ENCODE results near the gene TRAF3IP3. TPM values are rescaled to one million over a fixed set of nuclear protein-coding genes. Genes with fewer than 3 reads are reported as not detected.
A peak's percentile ranks its signal among the peaks of the same experiment; 100 is the strongest.

TRAF3IP3 gene
- total RNA-seq, 1 donor from 2014 or later: under 0.01 TPM

GRCh38 chr1:209766051-209766450, 10.2 kb downstream of the TRAF3IP3 start:
- DNase-seq (ENCODE audit: low spot score in 2 of 2): no peak

GRCh38 chr1:209767096-209767495, 11.2 kb downstream of the TRAF3IP3 start:
- DNase-seq (ENCODE audit: low spot score in 2 of 2): no peak
- no peak for FAIRE-seq

More at GRCh38 chr1:209766051-209766450, 10.2 kb downstream of the TRAF3IP3 start:
- no peak for FAIRE-seq

DNA sequence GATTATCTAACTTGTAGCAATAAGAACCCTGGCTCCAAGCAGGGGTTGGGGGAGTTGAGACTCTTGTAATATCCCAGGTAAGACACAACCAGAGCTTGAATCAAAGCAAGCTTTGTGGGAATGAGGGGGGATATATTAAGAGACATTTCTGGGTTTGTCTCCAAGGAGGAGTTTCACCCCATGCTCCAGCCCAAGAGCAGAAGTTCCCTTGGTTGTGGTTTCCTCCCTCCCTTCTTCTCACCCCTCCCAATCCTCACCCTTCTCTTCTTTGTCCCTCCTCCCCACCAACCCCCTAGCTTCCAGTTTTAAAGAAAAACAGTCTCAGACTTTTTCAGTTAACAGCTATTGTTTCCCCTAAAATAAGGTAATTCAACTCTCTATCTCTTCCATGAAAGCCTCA, 11.9 kb downstream of the TRAF3IP3 start:
- no peak for DNase-seq (ENCODE audit: low spot score in 2 of 2)
- no peak for FAIRE-seq

- DNase-seq (ENCODE audit: low spot score in 2 of 2) (no peak), FAIRE-seq (no peak)
Observed at GRCh38 chr1:209768354-209768774, 12.5 kb downstream of the TRAF3IP3 start.

GRCh38 chr1:209769171-209769904, 13.5 kb downstream of the TRAF3IP3 start:
- no peak for FAIRE-seq
- peak in 1 of 2 donors; percentile 44 for DNase-seq (ENCODE audit: low spot score in 2 of 2)

DNA sequence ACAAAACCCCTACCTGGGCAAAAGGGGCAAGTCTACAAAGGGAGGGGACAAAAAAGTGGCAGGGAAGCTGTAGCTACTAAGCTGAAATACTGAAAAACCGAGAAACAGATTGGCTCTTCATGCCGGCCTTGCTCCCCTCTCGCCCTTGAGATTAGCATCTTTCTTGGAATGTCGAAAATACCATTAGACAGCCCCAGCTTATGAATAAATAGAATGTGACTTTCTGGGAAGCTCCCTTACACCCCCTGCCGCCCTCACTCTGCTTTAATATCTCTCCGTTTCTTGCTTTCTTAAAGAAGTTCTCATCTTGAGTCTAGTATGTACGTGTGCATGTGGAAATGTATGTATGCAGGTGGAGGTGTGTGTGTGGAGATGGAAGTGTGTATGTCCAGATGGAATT, 14.1 kb downstream of the TRAF3IP3 start:
- DNase-seq (ENCODE audit: low spot score in 2 of 2): no peak
- FAIRE-seq: no peak

DNA sequence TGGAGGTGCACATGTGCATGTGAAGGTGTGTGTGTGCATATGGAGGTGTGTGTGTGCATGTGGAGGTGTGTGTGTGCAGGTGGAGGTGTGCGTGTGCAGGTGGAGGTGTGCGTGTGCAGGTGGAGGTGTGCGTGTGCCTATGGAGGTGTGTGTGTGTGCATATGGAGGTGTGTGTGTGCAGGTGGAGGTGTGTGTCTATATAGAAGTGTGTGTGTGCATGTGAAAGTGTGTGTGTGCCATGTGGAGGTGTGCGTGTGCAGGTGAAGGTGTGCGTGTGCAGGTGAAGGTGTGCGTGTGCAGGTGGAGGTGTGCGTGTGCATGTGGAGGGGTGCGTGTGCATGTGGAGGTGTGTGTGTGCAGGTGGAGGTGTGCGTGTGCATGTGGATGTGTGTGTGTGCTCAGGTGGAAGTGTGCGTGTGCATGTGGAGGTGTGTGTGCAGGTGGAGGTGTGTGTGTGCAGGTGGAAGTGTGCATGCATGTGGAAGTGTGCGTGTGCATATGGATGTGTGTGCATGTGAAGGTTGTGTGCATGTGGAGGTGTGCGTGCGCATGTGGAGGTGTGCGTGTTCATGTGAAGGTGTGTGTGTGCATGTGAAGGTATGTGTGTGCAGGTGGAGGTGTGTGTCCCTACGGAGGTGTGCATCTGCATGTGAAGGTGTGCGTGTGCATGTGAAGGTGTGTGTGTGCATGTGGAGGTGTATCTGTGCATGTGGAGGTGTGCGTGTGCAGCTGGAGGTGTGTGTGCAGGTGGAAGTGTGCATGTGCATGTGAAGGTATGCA, 15.0 kb downstream of the TRAF3IP3 start:
- DNase-seq (ENCODE audit: low spot score in 2 of 2) (no peak), FAIRE-seq (no peak)

GRCh38 chr1:209772126-209772525, 16.3 kb downstream of the TRAF3IP3 start:
- FAIRE-seq (no peak), DNase-seq (ENCODE audit: low spot score in 2 of 2) (no peak)

- DNase-seq (ENCODE audit: low spot score in 2 of 2) (no peak), FAIRE-seq (no peak)
Observed at GRCh38 chr1:209774592-209774991, 18.7 kb downstream of the TRAF3IP3 start.

- no peak for FAIRE-seq
- DNase-seq (ENCODE audit: low spot score in 2 of 2): no peak
Observed at GRCh38 chr1:209775678-209776077, 19.8 kb downstream of the TRAF3IP3 start.

DNA sequence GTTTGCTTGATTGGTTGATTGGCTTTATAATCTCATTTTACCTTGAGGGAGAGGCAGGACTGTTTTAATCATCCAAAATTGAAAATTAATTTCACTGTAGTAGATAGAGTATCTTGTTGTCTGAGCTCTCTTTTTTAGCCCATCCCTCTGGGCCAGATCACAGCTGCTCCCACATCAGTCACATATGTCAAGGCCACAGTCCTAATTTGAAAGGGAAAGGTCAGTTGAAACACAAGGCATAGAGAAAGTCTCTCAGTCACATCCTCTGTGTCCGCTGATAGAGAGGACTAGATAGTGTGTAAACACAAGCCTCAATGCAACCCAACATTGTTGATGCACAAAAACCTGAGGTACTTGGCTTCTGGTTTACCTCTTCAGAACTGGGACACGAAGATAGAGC, 21.7 kb downstream of the TRAF3IP3 start:
- FAIRE-seq: no peak

DNA sequence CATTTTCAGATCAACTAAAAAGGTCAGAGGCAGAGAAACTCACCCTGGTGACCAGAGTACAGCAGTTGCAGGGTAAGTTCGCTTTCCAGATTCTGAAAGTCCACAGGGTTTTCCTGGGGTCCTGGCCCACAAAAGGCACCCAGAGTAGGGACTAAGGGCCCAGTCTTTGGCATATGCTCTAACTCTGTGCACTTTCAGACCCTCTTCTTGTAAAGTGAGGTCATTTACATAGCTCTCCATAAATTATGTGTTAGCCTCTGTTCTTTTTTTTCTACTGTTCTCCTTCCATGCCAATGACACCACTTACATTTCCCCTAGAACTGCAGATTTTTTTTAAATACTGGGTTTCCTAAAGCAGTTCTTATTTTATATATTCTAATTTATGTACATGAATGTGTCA, 22.2 kb downstream of the TRAF3IP3 start:
- no peak for DNase-seq (ENCODE audit: low spot score in 2 of 2)
- FAIRE-seq: no peak

More for the DNA sequence above, 21.7 kb downstream of the TRAF3IP3 start:
- no peak for DNase-seq (ENCODE audit: low spot score in 2 of 2)

DNA sequence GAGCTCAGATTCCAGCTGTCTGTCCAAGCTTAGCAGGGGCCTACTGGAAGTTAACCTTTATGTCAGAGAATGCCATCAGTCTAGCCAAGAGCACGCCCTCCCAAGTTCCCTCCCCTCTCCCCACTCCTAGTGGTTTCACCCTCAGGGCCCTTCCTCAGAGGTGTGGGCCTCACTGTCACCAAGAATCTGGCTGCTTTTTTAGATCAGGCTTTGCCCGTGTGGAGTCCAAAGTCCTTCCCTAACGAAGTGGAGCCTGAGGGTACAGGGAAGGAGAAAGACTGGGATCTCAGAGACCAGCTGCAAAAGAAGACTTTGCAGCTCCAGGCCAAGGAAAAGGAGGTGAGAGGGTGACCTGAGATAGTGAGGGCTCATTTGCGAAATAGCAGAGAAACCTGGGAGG, 24.4 kb downstream of the TRAF3IP3 start:
- no peak for DNase-seq (ENCODE audit: low spot score in 2 of 2)
- no peak for FAIRE-seq

DNA sequence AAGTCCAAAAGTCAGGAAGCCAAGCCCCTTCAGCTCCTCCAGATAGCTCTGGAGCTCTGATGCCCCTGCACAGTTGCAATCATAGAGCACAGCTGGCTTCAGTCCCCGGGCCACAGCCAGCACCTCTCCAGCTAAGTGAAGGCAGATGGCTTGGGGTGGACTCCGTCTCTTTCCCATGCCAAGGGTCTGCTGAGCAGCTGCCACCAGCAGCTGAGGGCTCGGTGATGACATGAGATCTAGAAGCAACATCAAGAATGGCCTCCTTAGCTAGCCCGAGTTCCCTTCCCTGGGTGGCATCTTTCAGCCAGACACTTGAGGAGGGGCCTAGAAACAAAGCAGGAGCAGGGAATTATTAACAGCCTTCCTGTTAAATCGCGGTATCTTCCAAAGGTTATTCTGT, 27.5 kb downstream of the TRAF3IP3 start:
- no peak for FAIRE-seq
- no peak for DNase-seq (ENCODE audit: low spot score in 2 of 2)

DNA sequence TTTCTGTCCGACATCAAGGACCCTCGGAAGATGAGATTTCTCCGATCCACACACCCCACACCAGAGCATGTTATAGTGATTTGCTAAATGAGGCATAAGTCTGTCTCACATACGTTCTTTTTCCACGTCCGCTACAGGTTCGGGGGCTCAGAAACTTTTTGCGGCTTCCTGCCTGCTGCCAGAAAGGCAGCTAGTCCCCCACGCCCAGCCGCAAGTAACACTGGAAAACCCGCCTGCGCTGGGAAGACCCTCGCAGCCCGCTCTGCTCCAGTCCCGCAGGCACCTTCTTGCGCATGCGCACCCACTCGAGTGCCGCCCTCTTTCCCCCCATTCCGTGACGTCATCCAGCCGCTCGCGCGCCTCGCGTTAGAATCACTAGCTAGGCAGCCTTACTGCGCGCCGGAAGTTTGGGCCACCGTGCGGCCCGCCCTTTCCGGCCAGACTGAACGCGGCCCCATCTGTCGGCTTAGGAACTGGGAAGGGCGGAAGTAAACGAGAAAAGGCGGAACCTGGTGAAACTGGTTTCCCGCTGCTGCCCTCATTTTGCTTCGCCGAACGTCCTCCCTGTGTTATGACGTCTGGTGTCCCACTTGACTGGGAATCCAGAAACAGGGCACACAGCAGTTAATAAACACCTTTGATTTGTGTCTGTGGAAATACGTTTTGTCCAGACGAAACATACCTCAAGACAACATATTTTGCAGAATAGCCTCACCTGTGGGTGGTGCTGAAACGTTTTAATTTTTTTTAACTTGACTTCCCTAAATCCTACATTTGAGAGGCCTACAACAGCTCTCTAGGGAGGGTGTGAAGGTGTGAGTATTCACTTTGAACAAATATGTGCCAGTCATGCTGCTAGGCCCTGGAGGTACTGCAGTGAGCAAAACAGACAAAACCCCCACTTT, 28.7 kb downstream of the TRAF3IP3 start, which contains the start of gene C1orf74:
Gene C1orf74 (minus strand): TSS at position 295 of the 905 bp plus-strand sequence. CDS start 925 bp downstream, outside the sequence.
- FAIRE-seq: no peak
- peak; percentile 82 to 95 for DNase-seq (ENCODE audit: low spot score in 2 of 2)

- FAIRE-seq (no peak), DNase-seq (ENCODE audit: low spot score in 2 of 2) (no peak)
Observed at GRCh38 chr1:209785592-209785991, 29.7 kb downstream of the TRAF3IP3 start.

DNA sequence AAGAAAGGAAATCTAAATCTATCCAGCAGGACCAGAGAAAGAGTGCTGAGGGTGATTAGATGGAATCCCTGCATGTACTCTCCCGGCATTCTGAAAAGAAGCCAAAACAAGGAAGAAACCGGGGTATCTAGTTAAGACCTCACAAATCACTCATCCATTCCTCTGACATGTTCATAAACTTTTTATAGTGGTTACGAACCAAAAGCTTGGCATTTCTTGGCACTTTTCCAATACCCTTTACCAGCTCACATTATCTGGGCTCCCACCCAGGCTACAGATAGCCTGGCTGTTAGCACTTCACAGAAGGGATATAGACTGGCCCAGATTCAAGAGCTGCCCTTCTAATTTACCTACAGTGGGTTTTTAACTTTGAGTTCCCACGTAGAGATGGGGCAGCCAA, 30.3 kb downstream of the TRAF3IP3 start:
- no peak for DNase-seq (ENCODE audit: low spot score in 2 of 2)
- no peak for FAIRE-seq

- DNase-seq (ENCODE audit: low spot score in 2 of 2) (no peak), FAIRE-seq (no peak)
Observed at GRCh38 chr1:209787551-209787950, 31.7 kb downstream of the TRAF3IP3 start.

DNA sequence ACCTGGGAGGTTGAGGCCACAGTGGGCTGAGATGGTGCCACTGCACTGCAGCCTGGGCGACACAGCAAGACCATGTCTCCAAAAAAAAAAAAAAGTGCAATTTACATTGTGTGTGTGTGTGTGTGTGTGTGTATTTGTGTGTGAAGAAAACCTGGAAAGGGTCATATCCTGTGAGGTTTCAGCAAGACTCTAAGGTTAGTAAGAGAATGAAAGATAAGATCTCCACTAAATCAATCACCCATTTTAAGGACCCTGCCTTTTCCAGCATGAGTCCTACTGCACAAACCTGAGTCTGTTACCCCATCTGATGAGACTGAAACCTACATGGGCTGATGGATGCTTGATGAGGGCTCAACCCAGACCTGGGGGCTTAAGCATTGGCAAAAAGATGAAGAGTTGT, 33.4 kb downstream of the TRAF3IP3 start:
- FAIRE-seq (no peak), DNase-seq (ENCODE audit: low spot score in 2 of 2) (no peak)

Measured in frontal cortex (tissue), 4 donors.